GM19351 (cell line): ENCODE data around the gene MYRFL.
"Not testable (repeated sequence)": the region's sequence is repeated elsewhere in the genome, so short reads cannot be mapped to it uniquely, and the experiment has no call there.

Source experiments
- ATAC-seq: cut with Tn5 transposase; IDR thresholded peaks from one replicate; pipeline ENCODE4 v1.9.1; 2021; ENCODE audit warnings: mild to moderate bottlenecking, moderate library complexity; ENCODE audit not compliant: unreplicated experiment

The MYRFL gene

GRCh38 chr12:69984241-69984640 is 159.2 kb downstream of the MYRFL start:
- no peak for ATAC-seq

GRCh38 chr12:69985656-69986055 is 160.6 kb downstream of the MYRFL start:
- peak; percentile 90 for ATAC-seq

GRCh38 chr12:69986114-69986513 is 161.1 kb downstream of the MYRFL start:
- no peak for ATAC-seq

- no peak for ATAC-seq
Observed at GRCh38 chr12:69987579-69988091, 162.6 kb downstream of the MYRFL start.

- ATAC-seq: no peak
Observed at GRCh38 chr12:69988481-69989321, 163.7 kb downstream of the MYRFL start.

GRCh38 chr12:69991690-69992288 is 166.8 kb downstream of the MYRFL start:
- no peak for ATAC-seq

- ATAC-seq: no peak
Observed at GRCh38 chr12:69993433-69993832, 168.4 kb downstream of the MYRFL start.

GRCh38 chr12:69994086-69994485 is 169.1 kb downstream of the MYRFL start:
- not testable (repeated sequence) for ATAC-seq

GRCh38 chr12:69994724-69995173 is 169.7 kb downstream of the MYRFL start:
- ATAC-seq: no peak

GRCh38 chr12:69996241-69996640 is 171.2 kb downstream of the MYRFL start:
- no peak for ATAC-seq

- ATAC-seq: no peak
Observed at GRCh38 chr12:69996722-69997121, 171.7 kb downstream of the MYRFL start.

- ATAC-seq: no peak
Observed at GRCh38 chr12:69998011-69998410, 173.0 kb downstream of the MYRFL start.

- ATAC-seq: no peak
Observed at GRCh38 chr12:69998922-69999321, 173.9 kb downstream of the MYRFL start.

- ATAC-seq: no peak
Observed at GRCh38 chr12:69999561-69999960, 174.5 kb downstream of the MYRFL start.

GRCh38 chr12:70002097-70002911 is 177.3 kb downstream of the MYRFL start:
- ATAC-seq: no peak

- ATAC-seq: no peak
Observed at GRCh38 chr12:70002912-70003255, 177.9 kb downstream of the MYRFL start.

- ATAC-seq: no peak
Observed at GRCh38 chr12:70005864-70006618, 181.0 kb downstream of the MYRFL start.

GRCh38 chr12:70006619-70006973 is 181.6 kb downstream of the MYRFL start:
- ATAC-seq: no peak

GRCh38 chr12:70007687-70008086 is 182.7 kb downstream of the MYRFL start:
- ATAC-seq: no peak
